ENCODE data around the gene CLEC12A. TPM values are rescaled to one million over a fixed set of nuclear protein-coding genes. Genes with fewer than 3 reads are reported as not detected.

The CLEC12A gene
- total RNA-seq, 1 experiment from 2014 or later = not detected

- ChIA-PET RAD21 (ENCODE audit: low non-redundant PET in 1 of 2, low total read pairs in 2 of 2, uncharacterized antibody in 2 of 2, unreplicated experiment in 2 of 2) (no interaction called here), POLR2A (no interaction called here), CTCF (interaction anchor here (0.6 kb wide), 1 partner anchor 172 kb away, joined by 3 read pairs; no protein-coding TSS in a partner anchor)
- intact Hi-C loops (cut with micrococcal nuclease) = no loop called here
- Histone ChIP-seq H3K4me1 (ENCODE audit: control insufficient read depth in 1 of 2, insufficient read depth in 2 of 2, low read length in 2 of 2) (no peaks in the 10 kb centered on the region), H3K9me3 (ENCODE audit: control insufficient read depth in 1 of 2, insufficient read depth in 1 of 2, low read depth in 1 of 2, low read length in 2 of 2) (no peaks in the 10 kb centered on the region), H4K20me1 (ENCODE audit: insufficient read depth) (no peaks in the 10 kb centered on the region), H3K27me3 (ENCODE audit: insufficient read depth, low read length) (peaks cover 46% of the 10 kb centered on the region), H3K27ac (ENCODE audit: low read depth, low read length) (no peak overlapping the region), H3K9me2 (ENCODE audit: insufficient read depth) (no peaks in the 10 kb centered on the region), H3K36me3 (ENCODE audit: control insufficient read depth in 1 of 2, insufficient read depth in 2 of 2, low read length in 2 of 2) (no peaks in the 10 kb centered on the region), H3K9ac (ENCODE audit: low read length) (no peak overlapping the region), H3K4me3 (replicated peaks in 1 of 2; ENCODE audit: low read depth in 1 of 2, low read length in 2 of 2) (no peak overlapping the region), H2AFZ (ENCODE audit: low read depth, low read length, poor library complexity, severe bottlenecking) (no peak overlapping the region), H3K4me2 (ENCODE audit: low read length) (no peak overlapping the region), H3K79me2 (ENCODE audit: insufficient read depth, low read length) (no peaks in the 10 kb centered on the region)
- no TSS peak for BruUV-seq (replicated peaks)
- ATAC-seq (no peak), DNase-seq (ENCODE audit: low read depth, low spot score) (no peak)
- TF ChIP-seq EGR1 (IDR thresholded peaks at IDR 0.05; ENCODE audit: low read depth) = no peak
- no peak for TF ChIP-seq SRF (IDR thresholded peaks at IDR 0.05; ENCODE audit: low read depth)
- TF ChIP-seq, protein P1, sequence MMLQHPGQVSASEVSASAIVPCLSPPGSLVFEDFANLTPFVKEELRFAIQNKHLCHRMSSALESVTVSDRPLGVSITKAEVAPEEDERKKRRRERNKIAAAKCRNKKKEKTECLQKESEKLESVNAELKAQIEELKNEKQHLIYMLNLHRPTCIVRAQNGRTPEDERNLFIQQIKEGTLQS (IDR thresholded peaks at IDR 0.05) = no peak
- no peak for TF ChIP-seq CTCF (IDR thresholded peaks at IDR 0.05 in 2 of 3, conservative IDR thresholded peaks at IDR 0.05 in 1 of 3; ENCODE audit: borderline replicate concordance in 1 of 3, insufficient read depth in 1 of 3, low read depth in 2 of 3, low read length in 2 of 3)
- no peak for TF ChIP-seq CBX3 (IDR thresholded peaks at IDR 0.05; ENCODE audit: low read depth)
- no peak for TF ChIP-seq SP1 (IDR thresholded peaks at IDR 0.05; ENCODE audit: low read depth)
- no peak for TF ChIP-seq POLR2A (IDR thresholded peaks at IDR 0.05; ENCODE audit: borderline replicate concordance, extremely low read depth, insufficient read depth, insufficient read length)
- TF ChIP-seq RAD21 (IDR thresholded peaks at IDR 0.05; ENCODE audit: low read depth) = no peak
- TF ChIP-seq ELF1 (IDR thresholded peaks at IDR 0.05; ENCODE audit: borderline replicate concordance, low read depth) = no peak
- no peak for TF ChIP-seq EZH2phosphoT487 (IDR thresholded peaks at IDR 0.05; ENCODE audit: borderline replicate concordance)
- no peak for TF ChIP-seq ZNF274 (IDR thresholded peaks at IDR 0.05; ENCODE audit: low read depth, low read length)
- TF ChIP-seq REST (IDR thresholded peaks at IDR 0.05; ENCODE audit: low read depth) = no peak
- TF ChIP-seq ZBTB33 (IDR thresholded peaks at IDR 0.05; ENCODE audit: extremely low read depth, insufficient replicate concordance, low read length) = no peak
- no peak for TF ChIP-seq JUND (IDR thresholded peaks at IDR 0.05)
- TF ChIP-seq EZH2 (IDR thresholded peaks at IDR 0.05) = no peak
Measured at GRCh38 chr12:9961106-9961505, 10.1 kb upstream of the CLEC12A start.

Measured in HCT116 (cell line).